GM04504 (cell line): Measurements from ENCODE around the gene SPRR1A.
"Not testable (repeated sequence)": the region's sequence is repeated elsewhere in the genome, so short reads cannot be mapped to it uniquely, and the experiment has no call there.

Experiments
- DNase-seq: peaks from one replicate; pipeline ENCODE4 v3.0.0-alpha.2; 2012; ENCODE audit warnings: low read depth

The SPRR1A gene

GRCh38 chr1:152972196-152972886, 11.5 kb upstream of the SPRR1A start:
- DNase-seq: no peak

- DNase-seq: no peak
Measured at GRCh38 chr1:152976688-152977087, 7.2 kb upstream of the SPRR1A start.

- no peak for DNase-seq
Measured at GRCh38 chr1:152977614-152978013, 6.3 kb upstream of the SPRR1A start.

GRCh38 chr1:152980676-152981075, 3.2 kb upstream of the SPRR1A start:
- DNase-seq: no peak

GRCh38 chr1:152981146-152981871, 2.6 kb upstream of the SPRR1A start:
- no peak for DNase-seq

GRCh38 chr1:152982076-152982475, 1.8 kb upstream of the SPRR1A start:
- DNase-seq: no peak

GRCh38 chr1:152983234-152983633, 647 bp upstream of the SPRR1A start:
- no peak for DNase-seq

GRCh38 chr1:152986578-152986977, 2.7 kb downstream of the SPRR1A start:
- DNase-seq: no peak

GRCh38 chr1:152993186-152993585, 9.3 kb downstream of the SPRR1A start:
- no peak for DNase-seq

GRCh38 chr1:152995842-152996241, 12.0 kb downstream of the SPRR1A start:
- DNase-seq: no peak

- no peak for DNase-seq
Measured at GRCh38 chr1:152996633-152997400, 12.9 kb downstream of the SPRR1A start.

GRCh38 chr1:152997901-152998300, 14.0 kb downstream of the SPRR1A start:
- no peak for DNase-seq

GRCh38 chr1:152998476-152998875, 14.6 kb downstream of the SPRR1A start:
- no peak for DNase-seq

GRCh38 chr1:152999818-153000217, 15.9 kb downstream of the SPRR1A start:
- no peak for DNase-seq

- DNase-seq: no peak
Measured at GRCh38 chr1:153000294-153000693, 16.4 kb downstream of the SPRR1A start.

- no peak for DNase-seq
Measured at GRCh38 chr1:153001382-153001781, 17.5 kb downstream of the SPRR1A start, which contains the start of gene SPRR3. SPRR3 (plus strand) TSS chr1:153001749; CDS start chr1:153003021, 1,272 bp downstream.

- not testable (repeated sequence) for DNase-seq
Measured at GRCh38 chr1:153011235-153011758, 27.4 kb downstream of the SPRR1A start.

- not testable (repeated sequence) for DNase-seq
Measured at GRCh38 chr1:153021829-153022228, 37.9 kb downstream of the SPRR1A start.

- not testable (repeated sequence) for DNase-seq
Measured at GRCh38 chr1:153022340-153022739, 38.5 kb downstream of the SPRR1A start.

GRCh38 chr1:153023109-153023508, 39.2 kb downstream of the SPRR1A start:
- DNase-seq: no peak

GRCh38 chr1:153024413-153024812, 40.5 kb downstream of the SPRR1A start:
- no peak for DNase-seq

- no peak for DNase-seq
Measured at GRCh38 chr1:153025797-153026196, 41.9 kb downstream of the SPRR1A start.
